ENCODE results near the gene PLXDC1.

PLXDC1 gene

GRCh38 chr17:39018267-39019134 is 132.9 kb downstream of the PLXDC1 start:
- no peak overlapping the region for H3K4me3 ChIP-seq (ENCODE audit: low read depth, low read length)

GRCh38 chr17:39016193-39017153 is 135.0 kb downstream of the PLXDC1 start:
- H3K4me3 ChIP-seq (ENCODE audit: low read depth, low read length), result no peak overlapping the region

GRCh38 chr17:39015546-39015935 is 135.9 kb downstream of the PLXDC1 start:
- no peak overlapping the region for H3K4me3 ChIP-seq (ENCODE audit: low read depth, low read length)

GRCh38 chr17:39014795-39015545 is 136.5 kb downstream of the PLXDC1 start:
- H3K4me3 ChIP-seq (ENCODE audit: low read depth, low read length), result no peak overlapping the region

GRCh38 chr17:39014044-39014794 is 137.2 kb downstream of the PLXDC1 start:
- H3K4me3 ChIP-seq (ENCODE audit: low read depth, low read length), result no peak overlapping the region
